MM.1S (cell line): Measurements from ENCODE around the gene DLG3.

ENCODE experiments used
- EZH2 ChIP-seq: fragments of 300-600 bp; sonication (generic); optimal IDR thresholded peaks from 2 replicates; pipeline ENCODE3; 2017; ENCODE audit warnings: low read depth, mild to moderate bottlenecking, antibody characterized with exemption, low read length, mixed read lengths
- EZH2phosphoT487 ChIP-seq: fragments of 300-600 bp; sonication (generic); IDR thresholded peaks from 2 replicates; pipeline ENCODE4 v1.6.1; 2018; ENCODE audit warnings: antibody characterized with exemption, low read length
- TF ChIP-seq, protein P1 (sequence below): fragments of 300-600 bp; sonication (generic); IDR thresholded peaks from 2 replicates; pipeline ENCODE4 v1.5.1; 2016; ENCODE audit warnings: antibody characterized with exemption, low read length, mixed read lengths

DNA sequence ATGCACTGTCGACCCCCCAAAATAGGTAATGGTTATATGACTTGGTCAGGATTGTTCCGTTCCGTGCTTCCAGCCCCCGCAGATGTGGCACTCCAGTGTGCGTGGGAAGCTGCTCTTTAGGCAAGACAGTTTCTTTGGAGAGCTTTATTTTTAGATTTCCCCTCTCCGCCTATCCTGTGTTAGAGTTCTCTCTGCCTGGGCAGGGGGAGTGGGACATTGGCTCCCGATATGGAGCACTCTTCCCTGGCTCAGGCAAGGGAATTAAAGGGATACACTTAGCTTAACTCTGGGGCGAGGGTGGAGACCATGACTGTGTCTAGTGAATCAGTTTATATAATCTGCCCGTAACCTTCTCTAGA lies 36.0 kb downstream of the DLG3 start:
- TF ChIP-seq, protein P1, sequence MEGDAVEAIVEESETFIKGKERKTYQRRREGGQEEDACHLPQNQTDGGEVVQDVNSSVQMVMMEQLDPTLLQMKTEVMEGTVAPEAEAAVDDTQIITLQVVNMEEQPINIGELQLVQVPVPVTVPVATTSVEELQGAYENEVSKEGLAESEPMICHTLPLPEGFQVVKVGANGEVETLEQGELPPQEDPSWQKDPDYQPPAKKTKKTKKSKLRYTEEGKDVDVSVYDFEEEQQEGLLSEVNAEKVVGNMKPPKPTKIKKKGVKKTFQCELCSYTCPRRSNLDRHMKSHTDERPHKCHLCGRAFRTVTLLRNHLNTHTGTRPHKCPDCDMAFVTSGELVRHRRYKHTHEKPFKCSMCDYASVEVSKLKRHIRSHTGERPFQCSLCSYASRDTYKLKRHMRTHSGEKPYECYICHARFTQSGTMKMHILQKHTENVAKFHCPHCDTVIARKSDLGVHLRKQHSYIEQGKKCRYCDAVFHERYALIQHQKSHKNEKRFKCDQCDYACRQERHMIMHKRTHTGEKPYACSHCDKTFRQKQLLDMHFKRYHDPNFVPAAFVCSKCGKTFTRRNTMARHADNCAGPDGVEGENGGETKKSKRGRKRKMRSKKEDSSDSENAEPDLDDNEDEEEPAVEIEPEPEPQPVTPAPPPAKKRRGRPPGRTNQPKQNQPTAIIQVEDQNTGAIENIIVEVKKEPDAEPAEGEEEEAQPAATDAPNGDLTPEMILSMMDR: no peak
- TF ChIP-seq EZH2phosphoT487 (no peak), EZH2 (no peak)
